DOHH2 (cell line): ENCODE measurements around the gene AGPAT1.

Experiments used
- H3F3A ChIP-seq: fragments of 200-600 bp; sonication (generic), shearing (Covaris generic); 2 replicates; pipeline ENCODE4 v1.6.0; 2016; ENCODE audit warnings: antibody characterized with exemption, mild to moderate bottlenecking; ENCODE audit not compliant: control insufficient read depth, insufficient read depth
- H3K27ac ChIP-seq: fragments of 200-600 bp; sonication (generic); 2 replicates; pipeline ENCODE4 v1.5.1; 2014; ENCODE audit warnings: low read depth, mild to moderate bottlenecking, low read length, moderate library complexity
- H3K27me3 ChIP-seq: fragments of 200-600 bp; sonication (generic); 2 replicates; pipeline ENCODE4 v1.6.1; 2014; ENCODE audit warnings: mild to moderate bottlenecking, low read length, mixed read lengths; ENCODE audit not compliant: control insufficient read depth
- H3K36me3 ChIP-seq: fragments of 200-600 bp; sonication (generic); 2 replicates; pipeline ENCODE4 v1.6.1; 2014; ENCODE audit warnings: mild to moderate bottlenecking, low read length, moderate library complexity, mixed read lengths; ENCODE audit not compliant: control insufficient read depth
- H3K4me1 ChIP-seq: fragments of 200-600 bp; sonication (generic); 2 replicates; pipeline ENCODE4 v1.6.1; 2014; ENCODE audit warnings: mild to moderate bottlenecking, low read length, mixed read lengths; ENCODE audit not compliant: control insufficient read depth
- H3K4me2 ChIP-seq: fragments of 200-600 bp; sonication (generic); 2 replicates; pipeline ENCODE4 v1.6.0; 2014; ENCODE audit warnings: mild to moderate bottlenecking, low read length, moderate library complexity
- H3K4me3 ChIP-seq: fragments of 200-600 bp; sonication (generic); 2 replicates; pipeline ENCODE4 v1.5.1; 2014; ENCODE audit warnings: mild to moderate bottlenecking, low read length, mixed read lengths
- H3K79me2 ChIP-seq: fragments of 200-600 bp; sonication (generic); 2 replicates; pipeline ENCODE4 v1.6.1; 2014; ENCODE audit warnings: mild to moderate bottlenecking, low read length, mixed read lengths; ENCODE audit not compliant: control insufficient read depth
- H3K9me2 ChIP-seq: fragments of 200-600 bp; sonication (generic); replicated peaks from 2 replicates; pipeline ENCODE4 v1.6.1; 2014; ENCODE audit warnings: mild to moderate bottlenecking, low read length, mixed read lengths; ENCODE audit not compliant: control insufficient read depth
- H3K9me3 ChIP-seq: fragments of 200-600 bp; sonication (generic); 2 replicates; pipeline ENCODE4 v1.6.1; 2014; ENCODE audit warnings: antibody characterized with exemption, low read length, mixed read lengths; ENCODE audit not compliant: control insufficient read depth, insufficient read depth
- H4K20me1 ChIP-seq: fragments of 200-600 bp; sonication (generic); 2 replicates; pipeline ENCODE4 v1.6.0; 2014; ENCODE audit warnings: low read depth, mild to moderate bottlenecking, antibody characterized with exemption, low read length, moderate library complexity; ENCODE audit not compliant: control insufficient read depth, insufficient read depth
- CTCF ChIP-seq: fragments of 200-600 bp; sonication (generic); IDR thresholded peaks from one replicate; pipeline ENCODE4 v1.5.1; 2014; ENCODE audit warnings: antibody characterized with exemption, mild to moderate bottlenecking, low read depth, low read length; ENCODE audit not compliant: poor library complexity, severe bottlenecking
- EZH2phosphoT487 ChIP-seq: fragments of 200-600 bp; sonication (generic); IDR thresholded peaks from 2 replicates; pipeline ENCODE4 v1.6.1; 2017; ENCODE audit warnings: borderline replicate concordance, mild to moderate bottlenecking, antibody characterized with exemption, low read length, moderate library complexity, mixed read lengths

AGPAT1 gene

GRCh38 chr6:32167154-32167760 is 8.6 kb downstream of the AGPAT1 start:
- Histone ChIP-seq H3K79me2 (no peaks in the 10 kb centered on the region), H3K27ac (no peak overlapping the region), H3K4me3 (no peak overlapping the region), H4K20me1 (no peaks in the 10 kb centered on the region), H3F3A (peaks cover under 1% of the 10 kb centered on the region; the same call in 1 of the 2 replicates), H3K4me2 (no peak overlapping the region), H3K9me3 (no peaks in the 10 kb centered on the region), H3K9me2 (no peaks in the 10 kb centered on the region), H3K4me1 (peaks cover 10% of the 10 kb centered on the region), H3K36me3 (peaks cover 48% of the 10 kb centered on the region), H3K27me3 (no peaks in the 10 kb centered on the region)
- TF ChIP-seq EZH2phosphoT487 (no peak), CTCF (no peak)

- Histone ChIP-seq H3K27me3 (no peaks in the 10 kb centered on the region), H3K27ac (no peak overlapping the region), H3K4me3 (no peak overlapping the region), H3K9me3 (no peaks in the 10 kb centered on the region), H4K20me1 (no peaks in the 10 kb centered on the region), H3K79me2 (no peaks in the 10 kb centered on the region), H3K4me2 (no peak overlapping the region), H3K9me2 (no peaks in the 10 kb centered on the region), H3K36me3 (peaks cover 48% of the 10 kb centered on the region), H3K4me1 (peaks cover 10% of the 10 kb centered on the region), H3F3A (no peaks in the 10 kb centered on the region)
- TF ChIP-seq CTCF (peak; percentile 26), EZH2phosphoT487 (no peak)
These were observed 9.3 kb downstream of the AGPAT1 start for GRCh38 chr6:32166411-32167061.

GRCh38 chr6:32164295-32164694 is 11.6 kb downstream of the AGPAT1 start, which contains the start of gene EGFL8:
TSS of gene EGFL8 (plus strand) at chr6:32164595. CDS start at chr6:32166166, 1,571 bp downstream.
- Histone ChIP-seq H3K4me2 (no peak within 1 kb of the TSS), H3K4me3 (no peak within 1 kb of the TSS), H4K20me1 (no peaks in the 10 kb centered on the region), H3F3A (no peaks in the 10 kb centered on the region), H3K79me2 (no peaks in the 10 kb centered on the region), H3K9me3 (no peaks in the 10 kb centered on the region), H3K9me2 (no peaks in the 10 kb centered on the region), H3K27ac (no peak within 1 kb of the TSS), H3K27me3 (no peaks in the 10 kb centered on the region), H3K36me3 (peaks cover 32% of the 10 kb centered on the region), H3K4me1 (peaks cover 10% of the 10 kb centered on the region)
- TF ChIP-seq EZH2phosphoT487 (no peak), CTCF (no peak)
